ENCODE results near the gene RAD9B.
"Not testable (repeated sequence)": the region's sequence is repeated elsewhere in the genome, so short reads cannot be mapped to it uniquely, and the experiment has no call there.

Gene RAD9B

GRCh38 chr12:110501752-110502738, at the start of gene RAD9B, which contains the start of gene VPS29:
TSS of gene RAD9B (plus strand) at chr12:110502331. CDS start at chr12:110502338, 7 bp downstream.
TSS of gene VPS29 (minus strand) at chr12:110502111. CDS start at chr12:110502051, 60 bp downstream.
- FAIRE-seq (peak; percentile 93), DNase-seq (ENCODE audit: insufficient read length, low spot score) (peak; percentile 80)

GRCh38 chr12:110453569-110454296, 48.4 kb upstream of the RAD9B start:
- DNase-seq (ENCODE audit: insufficient read length, low spot score) (no peak), FAIRE-seq (no peak)

- DNase-seq (ENCODE audit: insufficient read length, low spot score) (no peak), FAIRE-seq (no peak)
Observed at GRCh38 chr12:110458756-110459155, 43.4 kb upstream of the RAD9B start.

GRCh38 chr12:110461189-110461588, 40.9 kb upstream of the RAD9B start:
- not testable (repeated sequence) for FAIRE-seq; DNase-seq (ENCODE audit: insufficient read length, low spot score)

GRCh38 chr12:110465024-110465423, 37.1 kb upstream of the RAD9B start:
- no peak for DNase-seq (ENCODE audit: insufficient read length, low spot score)
- no peak for FAIRE-seq

- FAIRE-seq; DNase-seq (ENCODE audit: insufficient read length, low spot score): not testable (repeated sequence)
Observed at GRCh38 chr12:110465765-110466164, 36.4 kb upstream of the RAD9B start.

GRCh38 chr12:110466791-110467190, 35.3 kb upstream of the RAD9B start:
- FAIRE-seq, result no peak
- no peak for DNase-seq (ENCODE audit: insufficient read length, low spot score)

- DNase-seq (ENCODE audit: insufficient read length, low spot score), result no peak
- no peak for FAIRE-seq
Observed at GRCh38 chr12:110467847-110468213, 34.3 kb upstream of the RAD9B start.

- DNase-seq (ENCODE audit: insufficient read length, low spot score) (peak; percentile 82), FAIRE-seq (peak; percentile 99)
Observed at GRCh38 chr12:110468214-110469048, 33.7 kb upstream of the RAD9B start, which contains the start of the genes FAM216A and GPN3. TSS of gene FAM216A (plus strand) at chr12:110468845. CDS start at chr12:110468876, 31 bp downstream. TSS of gene GPN3 (minus strand) at chr12:110468257. CDS start at chr12:110468203, 54 bp downstream.

GRCh38 chr12:110475426-110475825, 26.7 kb upstream of the RAD9B start:
- DNase-seq (ENCODE audit: insufficient read length, low spot score) (no peak), FAIRE-seq (no peak)

GRCh38 chr12:110498984-110499706, 3.0 kb upstream of the RAD9B start:
- DNase-seq (ENCODE audit: insufficient read length, low spot score) (no peak), FAIRE-seq (no peak)

GRCh38 chr12:110501399-110501751, 756 bp upstream of the RAD9B start:
- FAIRE-seq (peak; percentile 81), DNase-seq (ENCODE audit: insufficient read length, low spot score) (peak; percentile 18)

GRCh38 chr12:110503432-110503831, 1.3 kb downstream of the RAD9B start:
- DNase-seq (ENCODE audit: insufficient read length, low spot score) (no peak), FAIRE-seq (no peak)

- DNase-seq (ENCODE audit: insufficient read length, low spot score), result no peak
- FAIRE-seq, result no peak
Observed at GRCh38 chr12:110505332-110505731, 3.2 kb downstream of the RAD9B start.

- DNase-seq (ENCODE audit: insufficient read length, low spot score) (no peak), FAIRE-seq (no peak)
Observed at GRCh38 chr12:110508071-110508586, 6.0 kb downstream of the RAD9B start.

- no peak for DNase-seq (ENCODE audit: insufficient read length, low spot score)
- FAIRE-seq, result no peak
Observed at GRCh38 chr12:110513842-110514241, 11.7 kb downstream of the RAD9B start.

- FAIRE-seq, result no peak
- no peak for DNase-seq (ENCODE audit: insufficient read length, low spot score)
Observed at GRCh38 chr12:110514363-110514762, 12.2 kb downstream of the RAD9B start.

- FAIRE-seq (no peak), DNase-seq (ENCODE audit: insufficient read length, low spot score) (no peak)
Observed at GRCh38 chr12:110516995-110517394, 14.9 kb downstream of the RAD9B start.

GRCh38 chr12:110518014-110518413, 15.9 kb downstream of the RAD9B start:
- FAIRE-seq, result not testable (repeated sequence)

More at GRCh38 chr12:110518014-110518413, 15.9 kb downstream of the RAD9B start:
- DNase-seq (ENCODE audit: insufficient read length, low spot score), result not testable (repeated sequence)
